ENCODE measurements around the gene RGL1. TPM values are rescaled to one million over a fixed set of nuclear protein-coding genes. Genes with fewer than 3 reads are reported as not detected.
A peak's percentile ranks its signal among the peaks of the same experiment; 100 is the strongest.

Gene RGL1
- total and polyA plus RNA-seq, 2 experiments from 2014 or later = 17.9 to 30.7 TPM

- Histone ChIP-seq H3K4me3 (no peak overlapping the region), H3K4me1 (ENCODE audit: insufficient read depth) (no peaks in the 10 kb centered on the region), H4K20me1 (ENCODE audit: insufficient read depth, poor library complexity, severe bottlenecking) (no peaks in the 10 kb centered on the region), H3K9me3 (ENCODE audit: low read depth) (no peaks in the 10 kb centered on the region), H3K9me2 (replicated peaks; ENCODE audit: insufficient read depth) (no peaks in the 10 kb centered on the region), H3K27ac (no peak overlapping the region), H3K36me3 (replicated peaks; ENCODE audit: insufficient read depth, low read depth) (no peaks in the 10 kb centered on the region), H3K27me3 (no peaks in the 10 kb centered on the region), H3K79me2 (no peaks in the 10 kb centered on the region), H3K4me2 (no peak overlapping the region), H2AFZ (no peak overlapping the region)
- TF ChIP-seq CTCF (IDR thresholded peaks at IDR 0.05; ENCODE audit: poor library complexity) = no peak
- TF ChIP-seq EZH2phosphoT487 (IDR thresholded peaks at IDR 0.05; ENCODE audit: low read depth, severe bottlenecking, unreplicated experiment) = no peak
- no peak for TF ChIP-seq EZH2 (IDR thresholded peaks at IDR 0.05; ENCODE audit: borderline replicate concordance)
- 80% methylated on average over 3 of the region's 3 CpGs for WGBS (ENCODE audit: low lambda C conversion rate, missing lambda C conversion rate)
- no peak for DNase-seq (ENCODE audit: low spot score)
These were observed 31.2 kb upstream of the RGL1 start for GRCh38 chr1:183773482-183774274.

GRCh38 chr1:183774938-183775337 is 30.0 kb upstream of the RGL1 start:
- Histone ChIP-seq H3K27ac (no peak overlapping the region), H3K36me3 (replicated peaks; ENCODE audit: insufficient read depth, low read depth) (no peaks in the 10 kb centered on the region), H3K79me2 (no peaks in the 10 kb centered on the region), H3K9me3 (ENCODE audit: low read depth) (no peaks in the 10 kb centered on the region), H3K4me2 (no peak overlapping the region), H3K9me2 (replicated peaks; ENCODE audit: insufficient read depth) (no peaks in the 10 kb centered on the region), H3K4me3 (no peak overlapping the region), H2AFZ (no peak overlapping the region), H4K20me1 (ENCODE audit: insufficient read depth, poor library complexity, severe bottlenecking) (no peaks in the 10 kb centered on the region), H3K27me3 (no peaks in the 10 kb centered on the region), H3K4me1 (ENCODE audit: insufficient read depth) (no peaks in the 10 kb centered on the region)
- 98% methylated on average over 3 of the region's 3 CpGs for WGBS (ENCODE audit: low lambda C conversion rate, missing lambda C conversion rate)
- no peak for TF ChIP-seq EZH2phosphoT487 (IDR thresholded peaks at IDR 0.05; ENCODE audit: low read depth, severe bottlenecking, unreplicated experiment)
- DNase-seq (ENCODE audit: low spot score) = no peak

- Histone ChIP-seq H3K4me2 (no peak overlapping the region), H4K20me1 (ENCODE audit: insufficient read depth, poor library complexity, severe bottlenecking) (no peaks in the 10 kb centered on the region), H3K9me2 (replicated peaks; ENCODE audit: insufficient read depth) (no peaks in the 10 kb centered on the region), H3K27ac (peak overlapping the region; percentile 59), H3K36me3 (replicated peaks; ENCODE audit: insufficient read depth, low read depth) (no peaks in the 10 kb centered on the region), H3K27me3 (no peaks in the 10 kb centered on the region), H2AFZ (no peak overlapping the region), H3K4me3 (no peak overlapping the region), H3K79me2 (no peaks in the 10 kb centered on the region), H3K4me1 (ENCODE audit: insufficient read depth) (no peaks in the 10 kb centered on the region), H3K9me3 (ENCODE audit: low read depth) (no peaks in the 10 kb centered on the region)
- TF ChIP-seq CTCF (IDR thresholded peaks at IDR 0.05; ENCODE audit: poor library complexity) (no peak), EZH2phosphoT487 (IDR thresholded peaks at IDR 0.05; ENCODE audit: low read depth, severe bottlenecking, unreplicated experiment) (no peak), EZH2 (IDR thresholded peaks at IDR 0.05; ENCODE audit: borderline replicate concordance) (no peak)
- DNase-seq (ENCODE audit: low spot score) = no peak
- WGBS (ENCODE audit: low lambda C conversion rate, missing lambda C conversion rate) = 79% methylated on average over 3 of the region's 3 CpGs
These were observed 28.2 kb upstream of the RGL1 start for GRCh38 chr1:183776731-183777130.

GRCh38 chr1:183777328-183777727 is 27.6 kb upstream of the RGL1 start:
- H2AFZ ChIP-seq = no peak overlapping the region
- H3K4me3 ChIP-seq = no peak overlapping the region
- no peak for DNase-seq (ENCODE audit: low spot score)
- H4K20me1 ChIP-seq (ENCODE audit: insufficient read depth, poor library complexity, severe bottlenecking) = no peaks in the 10 kb centered on the region
- no peaks in the 10 kb centered on the region for H3K36me3 ChIP-seq (replicated peaks; ENCODE audit: insufficient read depth, low read depth)
- 44% methylated on average over 3 of the region's 3 CpGs for WGBS (ENCODE audit: low lambda C conversion rate, missing lambda C conversion rate)
- H3K4me1 ChIP-seq (ENCODE audit: insufficient read depth) = no peaks in the 10 kb centered on the region
- no peaks in the 10 kb centered on the region for H3K27me3 ChIP-seq
- no peaks in the 10 kb centered on the region for H3K79me2 ChIP-seq
- TF ChIP-seq EZH2phosphoT487 (IDR thresholded peaks at IDR 0.05; ENCODE audit: low read depth, severe bottlenecking, unreplicated experiment) (no peak), CTCF (IDR thresholded peaks at IDR 0.05; ENCODE audit: poor library complexity) (no peak), EZH2 (IDR thresholded peaks at IDR 0.05; ENCODE audit: borderline replicate concordance) (no peak)
- H3K27ac ChIP-seq = peak overlapping the region; percentile 59
- H3K4me2 ChIP-seq = peak overlapping the region; percentile 23
- no peaks in the 10 kb centered on the region for H3K9me2 ChIP-seq (replicated peaks; ENCODE audit: insufficient read depth)
- H3K9me3 ChIP-seq (ENCODE audit: low read depth) = no peaks in the 10 kb centered on the region
